OCI-LY1 (cell line): Measurements from ENCODE around the gene NAGLU.

Experiments
- H2AFZ ChIP-seq: fragments of 200-600 bp; sonication (generic), shearing (Covaris generic); 2 replicates; pipeline ENCODE4 v1.6.0; 2014; ENCODE audit warnings: antibody characterized with exemption, mild to moderate bottlenecking, low read length
- H3F3A ChIP-seq: fragments of 200-600 bp; sonication (generic), shearing (Covaris generic); 2 replicates; pipeline ENCODE4 v1.6.0; 2014; ENCODE audit warnings: mild to moderate bottlenecking, antibody characterized with exemption, low read length, moderate library complexity; ENCODE audit not compliant: insufficient read depth
- H3K27ac ChIP-seq: fragments of 200-600 bp; sonication (generic); 2 replicates; pipeline ENCODE4 v1.5.1; 2014; ENCODE audit warnings: low read length, mixed run types, mild to moderate bottlenecking, low read depth; ENCODE audit not compliant: poor library complexity, severe bottlenecking
- H3K27me3 ChIP-seq: fragments of 200-600 bp; sonication (generic); 2 replicates; pipeline ENCODE4 v1.6.0; 2014; ENCODE audit warnings: antibody characterized with exemption, mild to moderate bottlenecking, low read length, moderate library complexity; ENCODE audit not compliant: insufficient read depth
- H3K36me3 ChIP-seq: fragments of 200-600 bp; sonication (generic); 2 replicates; pipeline ENCODE4 v1.6.1; 2014; ENCODE audit warnings: mild to moderate bottlenecking, antibody characterized with exemption, low read length, moderate library complexity, mixed read lengths; ENCODE audit not compliant: insufficient read depth
- H3K4me1 ChIP-seq: fragments of 200-600 bp; sonication (generic); 2 replicates; pipeline ENCODE4 v1.5.1; 2014; ENCODE audit warnings: mild to moderate bottlenecking, low read length, moderate library complexity; ENCODE audit not compliant: insufficient read depth, severe bottlenecking
- H3K4me2 ChIP-seq: fragments of 200-600 bp; sonication (generic), shearing (Covaris generic); 2 replicates; pipeline ENCODE4 v1.6.1; 2014; ENCODE audit warnings: low read length
- H3K4me3 ChIP-seq: fragments of 200-600 bp; sonication (generic); 2 replicates; pipeline ENCODE4 v1.5.1; 2014; ENCODE audit warnings: low read length, low read depth, mild to moderate bottlenecking, mixed read lengths; ENCODE audit not compliant: poor library complexity, severe bottlenecking
- H3K79me2 ChIP-seq: fragments of 200-600 bp; shearing (Covaris generic); 2 replicates; pipeline ENCODE4 v1.6.1; 2016; ENCODE audit warnings: mixed run types, low read length, mixed read lengths; ENCODE audit not compliant: insufficient read depth
- H3K9ac ChIP-seq: fragments of 200-600 bp; sonication (generic), shearing (Covaris generic); 2 replicates; pipeline ENCODE4 v1.6.1; 2014; ENCODE audit warnings: mild to moderate bottlenecking, low read length, mixed read lengths
- H3K9me2 ChIP-seq: fragments of 200-600 bp; sonication (generic), shearing (Covaris generic); 2 replicates; pipeline ENCODE4 v1.6.1; 2014; ENCODE audit warnings: low read depth, mild to moderate bottlenecking, low read length, mixed read lengths
- H3K9me3 ChIP-seq: fragments of 200-600 bp; shearing (Covaris generic); 2 replicates; pipeline ENCODE4 v1.6.1; 2014; ENCODE audit warnings: low read length, mixed read lengths
- H4K20me1 ChIP-seq: fragments of 200-600 bp; sonication (generic), shearing (Covaris generic); 2 replicates; pipeline ENCODE4 v1.6.0; 2016; ENCODE audit warnings: mild to moderate bottlenecking, low read length; ENCODE audit not compliant: insufficient read depth
- CTCF ChIP-seq: fragments of 200-600 bp; sonication (generic), shearing (Covaris generic); IDR thresholded peaks from 2 replicates; pipeline ENCODE4 v1.5.1; 2017; ENCODE audit warnings: mild to moderate bottlenecking, antibody characterized with exemption, low read length, moderate library complexity, mixed read lengths
- EZH2 ChIP-seq: fragments of 200-600 bp; sonication (generic), shearing (Covaris generic); IDR thresholded peaks from 2 replicates; pipeline ENCODE4 v1.8.0; 2017; ENCODE audit warnings: borderline replicate concordance, mixed run types, mild to moderate bottlenecking, antibody characterized with exemption, low read length, moderate library complexity, mixed read lengths

NAGLU gene

DNA sequence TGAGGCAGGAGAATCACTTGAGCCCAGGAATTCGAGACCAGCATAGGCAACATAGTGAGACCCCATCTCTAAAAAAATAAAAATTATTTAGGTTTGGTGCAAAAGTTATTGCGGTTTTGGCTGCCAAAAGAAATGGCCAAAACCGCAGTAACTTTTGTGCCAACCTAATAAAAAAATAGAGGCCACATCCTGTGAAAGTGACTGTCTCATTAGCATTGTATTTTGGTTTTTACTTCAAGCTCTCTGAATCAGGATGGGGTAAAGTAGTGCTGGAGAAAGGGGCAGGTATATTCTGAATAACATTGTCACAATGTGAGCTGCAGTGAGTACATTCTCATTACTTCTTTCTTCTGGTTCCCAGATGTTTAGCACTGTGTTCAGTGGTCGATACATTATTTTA, 41.4 kb upstream of the NAGLU start:
- H3K36me3 ChIP-seq = peaks cover 41% of the 10 kb centered on the region
- H3K27me3 ChIP-seq = no peaks in the 10 kb centered on the region
- H3K4me3 ChIP-seq = no peak overlapping the region
- no peak overlapping the region for H3K27ac ChIP-seq
- no peak overlapping the region for H3K9ac ChIP-seq
- TF ChIP-seq EZH2 (no peak), CTCF (no peak)
- H3K9me3 ChIP-seq = no peaks in the 10 kb centered on the region
- no peaks in the 10 kb centered on the region for H4K20me1 ChIP-seq
- H3K9me2 ChIP-seq = no peaks in the 10 kb centered on the region
- no peaks in the 10 kb centered on the region for H3K79me2 ChIP-seq
- H3K4me1 ChIP-seq = peaks cover 18% of the 10 kb centered on the region
- H3F3A ChIP-seq = no peaks in the 10 kb centered on the region
- no peak overlapping the region for H2AFZ ChIP-seq
- H3K4me2 ChIP-seq = no peak overlapping the region

- no peak for TF ChIP-seq CTCF
- TF ChIP-seq EZH2 = no peak
- Histone ChIP-seq H2AFZ (no peak overlapping the region), H3K4me1 (peaks cover 26% of the 10 kb centered on the region), H3K4me2 (no peak overlapping the region), H3K9me2 (no peaks in the 10 kb centered on the region), H4K20me1 (no peaks in the 10 kb centered on the region), H3K9ac (no peak overlapping the region), H3K27ac (no peak overlapping the region), H3K4me3 (no peak overlapping the region), H3F3A (no peaks in the 10 kb centered on the region), H3K9me3 (no peaks in the 10 kb centered on the region), H3K36me3 (peaks cover 53% of the 10 kb centered on the region), H3K27me3 (no peaks in the 10 kb centered on the region), H3K79me2 (no peaks in the 10 kb centered on the region)
Observed at GRCh38 chr17:42498828-42499227, 37.2 kb upstream of the NAGLU start.

DNA sequence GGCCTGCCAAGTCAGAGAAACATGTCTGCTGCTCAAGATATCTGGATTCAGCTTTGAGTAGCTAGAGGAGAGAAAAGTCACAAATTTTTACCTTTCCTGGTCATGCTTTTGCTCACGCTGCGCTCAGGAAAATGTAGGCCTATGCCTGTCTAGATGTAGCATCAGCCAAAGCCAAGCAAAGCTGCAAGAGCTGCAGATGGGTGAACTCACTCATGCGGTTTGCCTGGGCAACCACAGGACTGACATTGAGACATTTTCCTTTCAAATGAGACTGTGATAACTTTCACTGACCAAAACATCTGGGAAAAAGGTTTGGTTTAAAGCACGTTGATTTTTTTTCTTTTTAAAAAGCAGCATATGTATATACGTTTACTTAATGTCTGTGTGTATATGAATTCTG, 34.0 kb upstream of the NAGLU start:
- Histone ChIP-seq H3K36me3 (peaks cover 37% of the 10 kb centered on the region), H4K20me1 (no peaks in the 10 kb centered on the region)

More for the DNA sequence above, 34.0 kb upstream of the NAGLU start:
- Histone ChIP-seq H2AFZ (no peak overlapping the region), H3K9me3 (no peaks in the 10 kb centered on the region), H3K27me3 (no peaks in the 10 kb centered on the region), H3K4me1 (peaks cover 8% of the 10 kb centered on the region), H3F3A (no peaks in the 10 kb centered on the region), H3K9ac (no peak overlapping the region), H3K27ac (no peak overlapping the region), H3K4me3 (no peak overlapping the region), H3K9me2 (no peaks in the 10 kb centered on the region), H3K79me2 (no peaks in the 10 kb centered on the region), H3K4me2 (no peak overlapping the region; the same call in 1 of the 2 replicates)
- no peak for TF ChIP-seq CTCF
- TF ChIP-seq EZH2 = no peak
